GM12872 (cell line): Measurements from ENCODE around the gene SAP30BP.

Experiments
- TF ChIP-seq, protein P1 (sequence below): IDR thresholded peaks from 3 replicates; pipeline ENCODE4 v1.5.1; 2011; ENCODE audit warnings: low read depth, mild to moderate bottlenecking, low read length, moderate library complexity; ENCODE audit not compliant: insufficient read depth

Gene SAP30BP

DNA sequence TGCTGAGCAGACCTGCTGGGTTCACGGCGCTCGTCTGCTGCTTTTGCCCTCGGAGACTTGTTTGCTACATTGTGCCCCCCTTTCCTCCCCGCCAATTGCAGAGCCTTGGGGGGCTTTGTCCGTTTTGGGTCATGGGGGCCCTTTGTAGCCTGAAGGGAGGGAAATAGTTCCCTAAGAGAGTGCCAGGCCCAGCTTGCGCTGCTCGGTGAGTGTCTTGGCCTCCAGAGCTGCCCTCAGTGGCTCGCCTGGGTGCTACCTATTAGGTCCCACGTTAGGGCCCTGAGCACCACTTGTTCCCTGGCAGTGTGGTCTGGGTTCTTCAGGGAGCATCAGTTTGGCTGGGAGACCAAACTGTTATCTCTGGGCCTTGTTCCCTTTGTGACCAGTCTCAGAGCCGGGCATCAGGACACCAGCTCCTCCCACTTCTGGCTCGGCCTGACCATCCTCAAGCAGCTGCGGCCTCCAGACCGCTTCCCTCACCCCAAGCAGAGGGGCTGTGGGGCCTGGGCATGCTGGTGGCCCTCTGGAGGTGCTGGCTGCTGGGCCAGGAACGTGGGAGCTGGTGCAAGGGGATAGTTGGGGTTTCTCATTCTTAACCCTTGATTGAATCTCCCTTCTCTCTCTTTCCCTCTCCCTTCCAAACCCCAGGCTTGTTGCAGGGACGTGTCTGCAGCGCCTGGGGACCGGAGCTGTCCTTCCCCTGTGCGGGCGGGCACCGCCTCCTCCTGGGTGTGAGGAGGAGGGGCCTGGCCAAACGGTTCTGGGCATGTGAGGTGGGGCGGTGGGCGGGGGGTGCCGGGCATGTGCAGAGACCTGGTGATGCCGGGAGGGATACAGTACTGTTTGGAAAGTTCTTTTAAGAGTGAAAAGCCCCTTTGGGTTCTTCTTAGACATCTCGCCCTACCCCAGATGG is 38.1 kb downstream of the SAP30BP start:
- TF ChIP-seq, protein P1, sequence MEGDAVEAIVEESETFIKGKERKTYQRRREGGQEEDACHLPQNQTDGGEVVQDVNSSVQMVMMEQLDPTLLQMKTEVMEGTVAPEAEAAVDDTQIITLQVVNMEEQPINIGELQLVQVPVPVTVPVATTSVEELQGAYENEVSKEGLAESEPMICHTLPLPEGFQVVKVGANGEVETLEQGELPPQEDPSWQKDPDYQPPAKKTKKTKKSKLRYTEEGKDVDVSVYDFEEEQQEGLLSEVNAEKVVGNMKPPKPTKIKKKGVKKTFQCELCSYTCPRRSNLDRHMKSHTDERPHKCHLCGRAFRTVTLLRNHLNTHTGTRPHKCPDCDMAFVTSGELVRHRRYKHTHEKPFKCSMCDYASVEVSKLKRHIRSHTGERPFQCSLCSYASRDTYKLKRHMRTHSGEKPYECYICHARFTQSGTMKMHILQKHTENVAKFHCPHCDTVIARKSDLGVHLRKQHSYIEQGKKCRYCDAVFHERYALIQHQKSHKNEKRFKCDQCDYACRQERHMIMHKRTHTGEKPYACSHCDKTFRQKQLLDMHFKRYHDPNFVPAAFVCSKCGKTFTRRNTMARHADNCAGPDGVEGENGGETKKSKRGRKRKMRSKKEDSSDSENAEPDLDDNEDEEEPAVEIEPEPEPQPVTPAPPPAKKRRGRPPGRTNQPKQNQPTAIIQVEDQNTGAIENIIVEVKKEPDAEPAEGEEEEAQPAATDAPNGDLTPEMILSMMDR: no peak

GRCh38 chr17:75706042-75706728 is 39.0 kb downstream of the SAP30BP start:
- TF ChIP-seq, protein P1: no peak

GRCh38 chr17:75707079-75707571 is 40.0 kb downstream of the SAP30BP start:
- TF ChIP-seq, protein P1: no peak

- TF ChIP-seq, protein P1: no peak
Observed at GRCh38 chr17:75712446-75712845, 45.3 kb downstream of the SAP30BP start.

GRCh38 chr17:75719732-75720131 is 52.6 kb downstream of the SAP30BP start:
- TF ChIP-seq, protein P1: no peak

- TF ChIP-seq, protein P1: no peak
Observed at GRCh38 chr17:75720656-75721462, 53.7 kb downstream of the SAP30BP start, which contains the start of gene ITGB4. Gene ITGB4 (plus strand): TSS chr17:75721459. CDS start chr17:75724704, 3,245 bp downstream.

- TF ChIP-seq, protein P1: no peak
Observed at GRCh38 chr17:75721463-75722011, 54.4 kb downstream of the SAP30BP start.
